GM23338 (cell line): ENCODE data around the gene MYO19. TPM values are rescaled to one million over a fixed set of nuclear protein-coding genes. Genes with fewer than 3 reads are reported as not detected.
A peak's percentile ranks its signal among the peaks of the same experiment; 100 is the strongest.

ENCODE experiments used
- ATAC-seq: fragments of 200-7000 bp; cut with Tn5 transposase; 3 replicates; pipeline ENCODE4 v1.9.1; 2020
- DNase-seq: peaks from one replicate; pipeline ENCODE4 v3.0.0-alpha.2; 2015; ENCODE audit warnings: low spot score
- H2AFZ ChIP-seq: fragments of 200-600 bp; sonication (generic); 2 replicates; pipeline ENCODE4 v1.8.0; 2016; ENCODE audit warnings: antibody characterized with exemption, mild to moderate bottlenecking, moderate library complexity
- H3F3A ChIP-seq: fragments of 200-600 bp; sonication (generic); replicated peaks from 2 replicates; pipeline ENCODE4 v1.8.0; 2017; ENCODE audit warnings: antibody characterized with exemption, mixed run types, low read depth
- H3K27ac ChIP-seq: fragments of 200-600 bp; sonication (generic); 2 replicates; pipeline ENCODE4 v1.6.1; 2016; ENCODE audit warnings: low read depth
- H3K27me3 ChIP-seq: fragments of 200-600 bp; sonication (generic); 2 replicates; pipeline ENCODE4 v1.8.0; 2016; ENCODE audit warnings: mild to moderate bottlenecking, mixed run types, moderate library complexity; ENCODE audit not compliant: insufficient read depth
- H3K36me3 ChIP-seq: fragments of 200-600 bp; sonication (generic); 2 replicates; pipeline ENCODE4 v1.8.0; 2016; ENCODE audit warnings: mild to moderate bottlenecking; ENCODE audit not compliant: insufficient read depth
- H3K4me1 ChIP-seq: fragments of 200-600 bp; sonication (generic); 2 replicates; pipeline ENCODE4 v1.8.0; 2016; ENCODE audit warnings: mild to moderate bottlenecking, moderate library complexity; ENCODE audit not compliant: insufficient read depth
- H3K4me2 ChIP-seq: fragments of 200-600 bp; sonication (generic); 2 replicates; pipeline ENCODE4 v1.7.1; 2017; ENCODE audit warnings: mixed run types
- H3K4me3 ChIP-seq: fragments of 200-600 bp; sonication (generic); 2 replicates; pipeline ENCODE4 v1.6.1; 2016; ENCODE audit warnings: mixed run types
- H3K79me2 ChIP-seq: fragments of 200-600 bp; sonication (generic); replicated peaks from 2 replicates; pipeline ENCODE4 v1.8.0; 2017; ENCODE audit warnings: mild to moderate bottlenecking; ENCODE audit not compliant: insufficient read depth
- H3K9me2 ChIP-seq: fragments of 200-600 bp; sonication (generic); 2 replicates; pipeline ENCODE4 v1.8.0; 2017; ENCODE audit not compliant: insufficient read depth
- H4K20me1 ChIP-seq: fragments of 200-600 bp; sonication (generic); replicated peaks from 2 replicates; pipeline ENCODE4 v1.8.0; 2017; ENCODE audit warnings: mild to moderate bottlenecking; ENCODE audit not compliant: insufficient read depth
- H3K27ac Mint-ChIP-seq: 2 replicates; pipeline ENCODE4 v1.8.0; 2020; ENCODE audit warnings: inconsistent platforms, mild to moderate bottlenecking, moderate library complexity, mixed read lengths
- H3K27me3 Mint-ChIP-seq: 3 replicates; pipeline ENCODE4 v1.8.0; 2022; ENCODE audit warnings: low read depth, mild to moderate bottlenecking, moderate library complexity, mixed read lengths, inconsistent platforms; ENCODE audit not compliant: insufficient read depth, poor library complexity
- H3K36me3 Mint-ChIP-seq: 3 replicates; pipeline ENCODE4 v1.8.0; 2021; ENCODE audit warnings: low read depth, mild to moderate bottlenecking, inconsistent platforms, moderate library complexity, mixed read lengths
- H3K4me1 Mint-ChIP-seq: 3 replicates; pipeline ENCODE4 v1.8.0; 2020; ENCODE audit warnings: mild to moderate bottlenecking, inconsistent platforms, mixed read lengths
- H3K4me3 Mint-ChIP-seq: 3 replicates; pipeline ENCODE4 v1.8.0; 2021; ENCODE audit warnings: moderate library complexity, mild to moderate bottlenecking, inconsistent platforms, mixed read lengths
- H3K9me3 Mint-ChIP-seq: 3 replicates; pipeline ENCODE4 v1.8.0; 2020; ENCODE audit warnings: moderate library complexity, mild to moderate bottlenecking, inconsistent platforms, mixed read lengths
- CREB1 ChIP-seq: fragments of 250-450 bp; sonication (Bioruptor Pico); IDR thresholded peaks from 2 replicates; pipeline ENCODE4 v1.5.0; 2020; ENCODE audit warnings: low read depth, mild to moderate bottlenecking, moderate library complexity
- EZH2phosphoT487 ChIP-seq: fragments of 200-600 bp; sonication (generic); IDR thresholded peaks from one replicate; pipeline ENCODE4 v1.8.1; 2018; ENCODE audit warnings: antibody characterized with exemption; ENCODE audit not compliant: unreplicated experiment
- JUNB ChIP-seq: IDR thresholded peaks from one replicate; pipeline ENCODE4 v1.6.1; 2016; ENCODE audit warnings: antibody characterized with exemption; ENCODE audit not compliant: unreplicated experiment
- NANOG ChIP-seq: IDR thresholded peaks from 2 replicates; pipeline ENCODE4 v1.6.1; 2016; ENCODE audit warnings: antibody characterized with exemption, borderline replicate concordance
- POLR2AphosphoS5 ChIP-seq: IDR thresholded peaks from 2 replicates; pipeline ENCODE4 v1.6.1; 2016; ENCODE audit warnings: antibody characterized with exemption, low read depth
- ZNF114 ChIP-seq: fragments of 250-450 bp; sonication (Bioruptor Pico); IDR thresholded peaks from 2 replicates; pipeline ENCODE4 v1.5.0; 2020; ENCODE audit warnings: mild to moderate bottlenecking, moderate library complexity
- ZNF331 ChIP-seq: fragments of 250-450 bp; sonication (Bioruptor Pico); IDR thresholded peaks from 2 replicates; pipeline ENCODE4 v1.5.0; 2020; ENCODE audit warnings: low read depth, mild to moderate bottlenecking, moderate library complexity
- polyA plus RNA-seq: library from polyadenylated mRNA; unstranded; fragments of >200 nt; fragmentation: Nextera tagmentation; extraction: Ambion mirVana; gene quantifications from 2 replicates; pipeline ENCODE4 v1.2.1, GENCODE V29; 2016
- total RNA-seq: library from RNA; depleted of rRNA; stranded (reverse); fragments of >200 nt; shearing (Covaris generic); gene quantifications from 2 replicates; pipeline ENCODE4 v1.2.3, GENCODE V29; 2014
- TF ChIP-seq, protein P1 (sequence below): IDR thresholded peaks from 2 replicates; pipeline ENCODE4 v1.6.1; 2016; ENCODE audit warnings: antibody characterized with exemption
- TF ChIP-seq, protein P2 (sequence below), 2 experiments: fragments of 200-600 bp in 1 of 2; sonication (generic) in 1 of 2; conservative IDR thresholded peaks; 2 replicates each; pipeline versions ENCODE4 v1.5.1 to v1.6.1; 2016 to 2017; ENCODE audit warnings: antibody characterized with exemption in 2 of 2, low read depth in 2 of 2, mild to moderate bottlenecking in 2 of 2, moderate library complexity in 1 of 2

The MYO19 gene
- total and polyA plus RNA-seq, 2 experiments from 2014 or later: 37.9 to 150 TPM

DNA sequence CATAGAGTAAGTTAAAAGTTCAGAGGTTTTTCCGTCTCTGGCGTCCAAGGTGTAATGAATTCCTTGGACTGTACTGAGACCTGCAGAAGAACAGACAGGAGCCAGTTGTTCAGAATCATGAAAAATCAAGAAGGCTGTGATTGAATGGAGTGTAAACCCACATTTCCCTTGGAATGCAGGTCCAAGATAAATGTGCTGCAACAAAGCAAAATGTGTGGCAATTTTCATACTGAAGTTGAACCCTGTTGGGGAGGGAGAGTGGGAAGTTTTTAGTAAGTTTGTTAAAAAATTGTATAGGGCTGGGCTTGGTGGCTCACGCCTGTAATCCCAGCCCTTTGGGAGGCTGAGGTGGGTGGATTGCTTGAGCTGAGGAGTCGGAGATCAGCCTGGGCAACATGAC is 31.4 kb upstream of the MYO19 start (continued):
- TF ChIP-seq, protein P1, sequence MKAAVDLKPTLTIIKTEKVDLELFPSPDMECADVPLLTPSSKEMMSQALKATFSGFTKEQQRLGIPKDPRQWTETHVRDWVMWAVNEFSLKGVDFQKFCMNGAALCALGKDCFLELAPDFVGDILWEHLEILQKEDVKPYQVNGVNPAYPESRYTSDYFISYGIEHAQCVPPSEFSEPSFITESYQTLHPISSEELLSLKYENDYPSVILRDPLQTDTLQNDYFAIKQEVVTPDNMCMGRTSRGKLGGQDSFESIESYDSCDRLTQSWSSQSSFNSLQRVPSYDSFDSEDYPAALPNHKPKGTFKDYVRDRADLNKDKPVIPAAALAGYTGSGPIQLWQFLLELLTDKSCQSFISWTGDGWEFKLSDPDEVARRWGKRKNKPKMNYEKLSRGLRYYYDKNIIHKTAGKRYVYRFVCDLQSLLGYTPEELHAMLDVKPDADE: no peak
- TF ChIP-seq NANOG (no peak), POLR2AphosphoS5 (no peak), CREB1 (CRISPR knock-in tag) (no peak)

DNA sequence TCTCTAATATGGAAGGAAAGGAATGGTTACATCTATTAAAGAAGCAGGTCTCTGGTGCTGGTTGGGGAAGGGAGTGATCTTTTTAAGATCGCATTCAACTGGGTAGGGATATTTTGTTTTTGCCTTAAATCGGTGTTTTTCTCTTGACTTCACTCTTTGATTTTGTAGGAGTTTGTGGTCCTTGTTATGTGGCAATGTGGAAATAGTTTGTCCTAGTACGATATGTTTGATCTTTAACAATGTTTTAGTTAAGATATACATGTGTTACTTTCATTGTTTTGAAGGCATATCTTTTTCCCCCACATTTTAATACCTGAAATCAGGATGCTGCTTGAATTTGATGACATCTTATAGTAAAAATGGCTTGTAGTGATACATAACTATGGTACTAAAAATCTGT is 18.8 kb upstream of the MYO19 start:
- no peaks in the 10 kb centered on the region for H3K27me3 ChIP-seq
- Mint-ChIP-seq H3K4me1 (no peaks in the 10 kb centered on the region), H3K36me3 (peaks cover 29% of the 10 kb centered on the region), H3K9me3 (no peaks in the 10 kb centered on the region), H3K4me3 (no peak overlapping the region), H3K27ac (no peak overlapping the region), H3K27me3 (peaks cover 6% of the 10 kb centered on the region)
- no peak overlapping the region for H3K4me3 ChIP-seq
- no peak overlapping the region for H3K4me2 ChIP-seq
- no peak overlapping the region for H3K27ac ChIP-seq
- H3K4me1 ChIP-seq: no peaks in the 10 kb centered on the region
- TF ChIP-seq ZNF114 (CRISPR knock-in tag) (no peak), EZH2phosphoT487 (no peak)
- TF ChIP-seq, protein P1: no peak
- TF ChIP-seq, protein P2, sequence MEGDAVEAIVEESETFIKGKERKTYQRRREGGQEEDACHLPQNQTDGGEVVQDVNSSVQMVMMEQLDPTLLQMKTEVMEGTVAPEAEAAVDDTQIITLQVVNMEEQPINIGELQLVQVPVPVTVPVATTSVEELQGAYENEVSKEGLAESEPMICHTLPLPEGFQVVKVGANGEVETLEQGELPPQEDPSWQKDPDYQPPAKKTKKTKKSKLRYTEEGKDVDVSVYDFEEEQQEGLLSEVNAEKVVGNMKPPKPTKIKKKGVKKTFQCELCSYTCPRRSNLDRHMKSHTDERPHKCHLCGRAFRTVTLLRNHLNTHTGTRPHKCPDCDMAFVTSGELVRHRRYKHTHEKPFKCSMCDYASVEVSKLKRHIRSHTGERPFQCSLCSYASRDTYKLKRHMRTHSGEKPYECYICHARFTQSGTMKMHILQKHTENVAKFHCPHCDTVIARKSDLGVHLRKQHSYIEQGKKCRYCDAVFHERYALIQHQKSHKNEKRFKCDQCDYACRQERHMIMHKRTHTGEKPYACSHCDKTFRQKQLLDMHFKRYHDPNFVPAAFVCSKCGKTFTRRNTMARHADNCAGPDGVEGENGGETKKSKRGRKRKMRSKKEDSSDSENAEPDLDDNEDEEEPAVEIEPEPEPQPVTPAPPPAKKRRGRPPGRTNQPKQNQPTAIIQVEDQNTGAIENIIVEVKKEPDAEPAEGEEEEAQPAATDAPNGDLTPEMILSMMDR (conservative IDR thresholded peaks at IDR 0.05; ENCODE audit: low read depth in 2 of 2): no peak
- ATAC-seq (no peak), DNase-seq (no peak)
- peaks cover 29% of the 10 kb centered on the region for H4K20me1 ChIP-seq
- peaks cover 7% of the 10 kb centered on the region for H3K36me3 ChIP-seq
- no peaks in the 10 kb centered on the region for H3K9me2 ChIP-seq
- H2AFZ ChIP-seq: no peak overlapping the region
- peaks cover 80% of the 10 kb centered on the region for H3K79me2 ChIP-seq
- no peaks in the 10 kb centered on the region for H3F3A ChIP-seq

DNA sequence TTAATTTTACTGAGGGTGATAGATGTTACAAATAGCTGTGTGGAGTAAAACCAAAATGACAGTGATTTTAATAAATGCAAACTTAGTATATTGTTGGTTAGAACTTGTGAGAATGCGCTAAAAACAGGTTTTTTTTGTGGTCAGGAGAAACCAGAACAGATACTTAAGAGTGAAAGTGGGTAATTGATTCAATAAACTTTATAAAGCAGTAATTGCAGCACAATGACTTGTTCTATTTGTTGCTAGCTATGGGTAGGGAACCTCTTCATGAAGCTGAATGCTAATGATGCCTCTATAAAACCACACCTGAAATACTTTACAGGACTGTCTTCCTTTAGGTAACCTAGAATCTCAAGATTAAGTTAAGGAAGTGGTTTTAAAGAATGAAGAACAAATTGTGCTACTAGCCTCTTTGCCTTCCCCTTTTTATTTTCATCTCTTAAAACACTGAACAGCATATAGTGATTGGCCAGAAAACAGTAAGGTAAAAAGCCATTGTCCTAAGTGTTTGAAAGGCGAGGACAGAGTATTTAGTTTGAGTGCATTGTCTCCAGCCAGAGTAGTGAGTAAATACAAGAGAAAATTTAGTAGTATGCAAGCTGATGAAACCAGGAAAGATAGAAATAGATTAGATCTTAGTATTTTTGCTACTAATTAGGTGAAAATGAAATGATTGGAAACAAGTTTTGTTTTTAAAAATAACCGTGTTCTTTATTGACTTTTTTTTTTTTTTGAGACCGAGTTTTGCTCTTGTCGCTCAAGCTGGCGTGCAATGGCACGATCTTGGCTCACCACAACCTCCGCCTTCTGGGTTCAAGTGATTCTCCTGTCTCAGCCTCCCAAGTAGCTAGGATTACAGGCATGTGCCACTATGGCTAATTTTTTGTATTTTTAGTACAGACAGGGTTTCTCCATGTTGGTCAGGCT is 16.1 kb upstream of the MYO19 start:
- Mint-ChIP-seq H3K27me3 (peaks cover 4% of the 10 kb centered on the region), H3K9me3 (no peaks in the 10 kb centered on the region), H3K36me3 (peaks cover 8% of the 10 kb centered on the region), H3K4me1 (peaks cover 14% of the 10 kb centered on the region; the same call in 2 of the 3 replicates), H3K27ac (0 out of 2 replicates have a peak overlapping the region, but pooled peaks have one; percentile 29), H3K4me3 (no peak overlapping the region)
- Histone ChIP-seq H3K36me3 (no peaks in the 10 kb centered on the region), H3K27me3 (no peaks in the 10 kb centered on the region), H3K27ac (no peak overlapping the region), H3K9me2 (no peaks in the 10 kb centered on the region), H4K20me1 (peaks cover 21% of the 10 kb centered on the region), H3K4me1 (peaks cover 19% of the 10 kb centered on the region), H3K4me3 (no peak overlapping the region), H3K4me2 (no peak overlapping the region), H3F3A (peaks cover 5% of the 10 kb centered on the region; the same call in 1 of the 2 replicates), H3K79me2 (peaks cover 98% of the 10 kb centered on the region), H2AFZ (no peak overlapping the region)
- ATAC-seq (no peak), DNase-seq (no peak)
- TF ChIP-seq, protein P2 (conservative IDR thresholded peaks at IDR 0.05; ENCODE audit: low read depth in 2 of 2): no peak
- TF ChIP-seq ZNF331 (CRISPR knock-in tag) (no peak), JUNB (no peak), POLR2AphosphoS5 (no peak)
